MM.1S (cell line): Measurements from ENCODE around the gene EPSTI1.
"Not testable (repeated sequence)": the region's sequence is repeated elsewhere in the genome, so short reads cannot be mapped to it uniquely, and the experiment has no call there.

Experiments used
- DNase-seq: peaks from one replicate; pipeline ENCODE4 v3.0.0-alpha.2; 2015
- H2AFZ ChIP-seq: fragments of 300-600 bp; sonication (generic); 2 replicates; pipeline ENCODE4 v1.6.0; 2016; ENCODE audit warnings: antibody characterized with exemption, low read length
- H3F3A ChIP-seq: fragments of 300-600 bp; sonication (generic); 2 replicates; pipeline ENCODE4 v1.6.1; 2016; ENCODE audit warnings: mild to moderate bottlenecking, antibody characterized with exemption, low read length, moderate library complexity, mixed read lengths; ENCODE audit not compliant: insufficient read depth
- H3K27ac ChIP-seq: fragments of 300-600 bp; sonication (generic); 2 replicates; pipeline ENCODE4 v1.5.1; 2016; ENCODE audit warnings: mild to moderate bottlenecking, low read length
- H3K27me3 ChIP-seq: fragments of 300-600 bp; sonication (generic); replicated peaks from 2 replicates; pipeline ENCODE4 v1.6.0; 2016; ENCODE audit warnings: low read length; ENCODE audit not compliant: insufficient read depth
- H3K36me3 ChIP-seq: fragments of 300-600 bp; sonication (generic); replicated peaks from 2 replicates; pipeline ENCODE4 v1.6.1; 2016; ENCODE audit warnings: mild to moderate bottlenecking, low read length, mixed read lengths; ENCODE audit not compliant: insufficient read depth
- H3K4me1 ChIP-seq: fragments of 300-600 bp; sonication (generic); 2 replicates; pipeline ENCODE4 v1.6.1; 2016; ENCODE audit warnings: low read length, mixed read lengths
- H3K4me2 ChIP-seq: fragments of 300-600 bp; sonication (generic); 2 replicates; pipeline ENCODE4 v1.6.0; 2016; ENCODE audit warnings: low read depth, low read length
- H3K4me3 ChIP-seq: fragments of 300-600 bp; sonication (generic); 2 replicates; pipeline ENCODE4 v1.5.1; 2016; ENCODE audit warnings: low read length, mixed read lengths
- H3K79me2 ChIP-seq: fragments of 300-600 bp; sonication (generic); 2 replicates; pipeline ENCODE4 v1.6.1; 2016; ENCODE audit warnings: mixed run types, low read length, mixed read lengths
- H3K9ac ChIP-seq: fragments of 300-600 bp; sonication (generic); 2 replicates; pipeline ENCODE4 v1.6.1; 2016; ENCODE audit warnings: low read length, mixed read lengths
- H3K9me2 ChIP-seq: fragments of 300-600 bp; sonication (generic); replicated peaks from 2 replicates; pipeline ENCODE4 v1.6.1; 2016; ENCODE audit warnings: mild to moderate bottlenecking, low read length, mixed read lengths; ENCODE audit not compliant: insufficient read depth
- H3K9me3 ChIP-seq: fragments of 300-600 bp; sonication (generic); replicated peaks from 2 replicates; pipeline ENCODE4 v1.6.1; 2016; ENCODE audit warnings: mild to moderate bottlenecking, low read length, mixed read lengths; ENCODE audit not compliant: insufficient read depth
- H4K20me1 ChIP-seq: fragments of 300-600 bp; sonication (generic); 2 replicates; pipeline ENCODE4 v1.6.1; 2016; ENCODE audit warnings: mild to moderate bottlenecking, low read length, moderate library complexity, mixed read lengths; ENCODE audit not compliant: insufficient read depth
- EZH2 ChIP-seq: fragments of 300-600 bp; sonication (generic); optimal IDR thresholded peaks from 2 replicates; pipeline ENCODE3; 2017; ENCODE audit warnings: low read depth, mild to moderate bottlenecking, antibody characterized with exemption, low read length, mixed read lengths
- EZH2phosphoT487 ChIP-seq: fragments of 300-600 bp; sonication (generic); IDR thresholded peaks from 2 replicates; pipeline ENCODE4 v1.6.1; 2018; ENCODE audit warnings: antibody characterized with exemption, low read length
- TF ChIP-seq, protein P1 (sequence below): fragments of 300-600 bp; sonication (generic); IDR thresholded peaks from 2 replicates; pipeline ENCODE4 v1.5.1; 2016; ENCODE audit warnings: antibody characterized with exemption, low read length, mixed read lengths

The EPSTI1 gene

DNA sequence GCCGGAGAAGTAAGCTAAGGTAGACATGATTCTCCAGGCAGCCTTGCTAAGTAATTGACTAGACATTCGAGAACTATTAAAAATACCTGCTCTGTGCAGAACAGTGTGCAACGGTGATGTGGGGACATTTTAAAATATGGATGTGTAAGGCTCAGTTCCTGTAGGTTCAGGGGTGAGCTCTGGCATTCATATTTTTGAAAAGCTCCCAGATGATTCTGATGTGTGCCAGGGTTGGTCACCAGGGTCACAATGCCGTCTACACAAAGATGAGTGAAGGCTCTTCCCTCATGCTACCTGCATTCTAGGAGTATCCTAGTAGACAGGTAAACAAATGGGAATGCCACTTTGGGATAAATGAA lies 702 bp upstream of the EPSTI1 start:
- no peaks in the 10 kb centered on the region for H3K36me3 ChIP-seq
- H3K9me2 ChIP-seq = no peaks in the 10 kb centered on the region
- peak overlapping the region; percentile 98 for H3K27ac ChIP-seq
- peaks cover 11% of the 10 kb centered on the region; the same call in 1 of the 2 replicates for H3K4me1 ChIP-seq
- peak overlapping the region; percentile 87 for H3K4me2 ChIP-seq
- no peaks in the 10 kb centered on the region for H3K27me3 ChIP-seq
- no peak for DNase-seq
- no peaks in the 10 kb centered on the region; the same call in 1 of the 2 replicates for H3K79me2 ChIP-seq
- H3K4me3 ChIP-seq = peak overlapping the region; percentile 63
- H3K9ac ChIP-seq = peak overlapping the region; percentile 79
- no peaks in the 10 kb centered on the region for H4K20me1 ChIP-seq
- H3F3A ChIP-seq = peaks cover 19% of the 10 kb centered on the region; the same call in 1 of the 2 replicates
- H3K9me3 ChIP-seq = no peaks in the 10 kb centered on the region
- H2AFZ ChIP-seq = peak overlapping the region; percentile 67
- TF ChIP-seq EZH2phosphoT487 (no peak), EZH2 (no peak)
- TF ChIP-seq, protein P1, sequence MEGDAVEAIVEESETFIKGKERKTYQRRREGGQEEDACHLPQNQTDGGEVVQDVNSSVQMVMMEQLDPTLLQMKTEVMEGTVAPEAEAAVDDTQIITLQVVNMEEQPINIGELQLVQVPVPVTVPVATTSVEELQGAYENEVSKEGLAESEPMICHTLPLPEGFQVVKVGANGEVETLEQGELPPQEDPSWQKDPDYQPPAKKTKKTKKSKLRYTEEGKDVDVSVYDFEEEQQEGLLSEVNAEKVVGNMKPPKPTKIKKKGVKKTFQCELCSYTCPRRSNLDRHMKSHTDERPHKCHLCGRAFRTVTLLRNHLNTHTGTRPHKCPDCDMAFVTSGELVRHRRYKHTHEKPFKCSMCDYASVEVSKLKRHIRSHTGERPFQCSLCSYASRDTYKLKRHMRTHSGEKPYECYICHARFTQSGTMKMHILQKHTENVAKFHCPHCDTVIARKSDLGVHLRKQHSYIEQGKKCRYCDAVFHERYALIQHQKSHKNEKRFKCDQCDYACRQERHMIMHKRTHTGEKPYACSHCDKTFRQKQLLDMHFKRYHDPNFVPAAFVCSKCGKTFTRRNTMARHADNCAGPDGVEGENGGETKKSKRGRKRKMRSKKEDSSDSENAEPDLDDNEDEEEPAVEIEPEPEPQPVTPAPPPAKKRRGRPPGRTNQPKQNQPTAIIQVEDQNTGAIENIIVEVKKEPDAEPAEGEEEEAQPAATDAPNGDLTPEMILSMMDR = no peak

DNA sequence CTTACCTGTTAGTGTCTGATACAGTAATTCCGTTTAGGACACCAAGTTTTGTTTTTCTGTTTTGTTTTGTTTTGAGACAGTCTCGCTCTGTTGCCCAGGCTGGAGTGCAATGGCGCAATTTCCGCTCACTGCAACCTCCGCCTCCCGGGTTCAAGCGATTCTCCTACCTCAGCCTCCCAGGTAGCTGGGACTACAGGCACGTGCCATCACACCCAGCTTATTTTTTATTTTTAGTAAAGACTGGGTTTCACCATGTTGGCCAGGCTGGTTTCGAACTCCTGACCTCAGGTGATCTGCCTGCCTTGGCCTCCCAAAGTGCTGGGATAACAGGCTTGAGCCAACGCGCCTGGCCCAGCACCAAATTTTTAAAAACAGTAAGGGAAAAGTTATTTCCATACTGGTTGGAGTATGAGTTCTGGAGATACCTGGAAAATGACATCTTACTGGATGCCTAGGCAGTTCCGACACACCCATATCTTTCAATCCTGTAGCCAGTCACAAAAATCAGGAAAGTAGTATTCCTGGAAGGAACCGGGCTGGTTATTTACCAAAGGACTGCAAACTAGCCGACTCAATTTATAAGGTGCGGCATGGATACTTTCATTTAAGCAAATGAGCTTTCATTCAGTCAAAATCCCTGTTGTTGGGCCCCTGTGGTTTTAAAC lies 676 bp downstream of the EPSTI1 start:
- not testable (repeated sequence) for H3K36me3 ChIP-seq, H4K20me1 ChIP-seq, H3K9me3 ChIP-seq, DNase-seq, H3K27me3 ChIP-seq, H3K79me2 ChIP-seq, H3K9me2 ChIP-seq
- peaks cover 19% of the 10 kb centered on the region; the same call in 1 of the 2 replicates for H3F3A ChIP-seq
- H3K4me2 ChIP-seq = peak overlapping the region; percentile 87
- peak overlapping the region; percentile 79 for H3K9ac ChIP-seq
- H2AFZ ChIP-seq = 0 out of 2 replicates have a peak overlapping the region, but pooled peaks have one; percentile 36
- H3K4me3 ChIP-seq = peak overlapping the region; percentile 63
- peaks cover 11% of the 10 kb centered on the region; the same call in 1 of the 2 replicates for H3K4me1 ChIP-seq
- H3K27ac ChIP-seq = peak overlapping the region; percentile 98; the same call in 1 of the 2 replicates

DNA sequence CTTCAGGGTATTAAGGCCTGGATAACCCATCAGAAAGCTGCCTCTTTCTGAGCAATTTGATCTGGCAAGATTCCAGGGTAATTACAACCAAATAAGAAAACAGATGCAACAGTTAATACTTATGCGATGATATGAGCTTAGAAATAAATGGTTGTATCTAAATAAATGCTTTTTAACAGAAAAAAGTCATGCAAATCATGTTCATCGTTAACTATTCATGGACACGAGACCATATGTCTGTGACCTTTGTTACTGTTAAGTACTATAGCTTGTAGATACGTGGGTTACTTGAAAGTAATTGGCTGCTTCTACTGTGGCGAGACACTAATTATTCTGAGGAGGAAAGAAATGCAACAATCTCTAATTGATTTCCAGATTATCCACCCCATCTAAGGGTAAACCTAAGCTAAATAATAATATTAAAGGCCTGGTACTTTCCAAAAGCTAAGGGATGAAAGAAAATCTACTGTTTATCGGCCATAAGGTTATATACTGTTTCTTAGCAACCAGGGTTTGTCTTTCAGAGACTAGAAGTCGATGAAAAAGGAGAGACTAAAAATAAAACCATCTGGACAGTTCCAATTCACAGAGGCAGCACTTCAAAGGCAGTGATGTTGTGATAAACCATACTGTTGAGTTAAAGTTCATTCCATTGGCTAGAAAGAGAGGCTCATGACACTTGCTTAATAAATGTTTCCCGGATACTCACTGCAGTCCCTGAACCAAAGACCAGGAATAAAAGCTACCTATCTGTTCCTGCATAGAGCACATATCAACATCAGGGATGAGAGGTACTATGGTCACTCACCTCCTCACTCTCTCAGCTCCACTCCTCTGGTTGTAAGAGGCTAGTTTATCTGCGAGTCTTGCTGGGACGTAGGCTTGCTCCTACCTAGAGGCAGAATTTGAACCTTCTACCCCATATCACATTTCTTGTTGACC lies 1.5 kb downstream of the EPSTI1 start:
- Histone ChIP-seq H3K4me2 (peak overlapping the region; percentile 87; the same call in 1 of the 2 replicates), H3K4me3 (peak overlapping the region; percentile 63; the same call in 1 of the 2 replicates), H3K79me2 (no peaks in the 10 kb centered on the region; the same call in 1 of the 2 replicates), H3K4me1 (peaks cover 11% of the 10 kb centered on the region; the same call in 1 of the 2 replicates), H3K9me3 (no peaks in the 10 kb centered on the region), H3F3A (peaks cover 19% of the 10 kb centered on the region; the same call in 1 of the 2 replicates), H3K9me2 (no peaks in the 10 kb centered on the region), H3K27me3 (no peaks in the 10 kb centered on the region), H3K36me3 (no peaks in the 10 kb centered on the region), H3K9ac (no peak overlapping the region), H4K20me1 (no peaks in the 10 kb centered on the region), H3K27ac (peak overlapping the region; percentile 98; the same call in 1 of the 2 replicates), H2AFZ (no peak overlapping the region)
- peak; percentile 13 for DNase-seq
- TF ChIP-seq EZH2 (no peak), EZH2phosphoT487 (no peak)
- TF ChIP-seq, protein P1 = no peak
